SK-N-SH treated with all-trans-retinoic acid at 6 μM for 48 hours (cell line): ENCODE results near the gene OR8K5.

Experiments used
- ARNTL ChIP-seq: fragments of 450-650 bp; formaldehyde crosslinking; IDR thresholded peaks from 2 replicates; pipeline ENCODE4 v1.5.0; 2020; ENCODE audit warnings: low read depth, mild to moderate bottlenecking, moderate library complexity, borderline replicate concordance
- CSDC2 ChIP-seq: fragments of 250-450 bp; sonication (Bioruptor Pico); IDR thresholded peaks from 2 replicates; pipeline ENCODE4 v1.5.0; 2020; ENCODE audit warnings: mild to moderate bottlenecking, moderate library complexity
- ESRRG ChIP-seq: fragments of 250-450 bp; sonication (Bioruptor Pico); IDR thresholded peaks from 2 replicates; pipeline ENCODE4 v1.6.1; 2021; ENCODE audit warnings: mild to moderate bottlenecking
- ZNF8 ChIP-seq: fragments of 450-650 bp; formaldehyde crosslinking; IDR thresholded peaks from 2 replicates; pipeline ENCODE4 v1.5.0; 2020; ENCODE audit warnings: mild to moderate bottlenecking, moderate library complexity

- no peak for TF ChIP-seq ZNF8 (CRISPR knock-in tag)
- TF ChIP-seq ESRRG (CRISPR knock-in tag) = no peak
- TF ChIP-seq ARNTL (CRISPR knock-in tag) = no peak
- TF ChIP-seq CSDC2 (CRISPR knock-in tag) = no peak
Observed at GRCh38 chr11:56188602-56189001, 28.5 kb upstream of the OR8K5 start.
